Measurements from ENCODE around the gene EXOSC2. TPM values are rescaled to one million over a fixed set of nuclear protein-coding genes. Genes with fewer than 3 reads are reported as not detected.

Gene EXOSC2
- total RNA-seq, 1 donor from 2014 or later = 22.4 TPM

- DNase-seq (ENCODE audit: low read depth) = no peak
- H3K4me3 ChIP-seq (ENCODE audit: low read depth, low read length) = no peak overlapping the region
- no peak for TF ChIP-seq CTCF (conservative IDR thresholded peaks at IDR 0.05; ENCODE audit: low read depth, low read length)
Observed at GRCh38 chr9:130668196-130668595, 25.4 kb upstream of the EXOSC2 start.

GRCh38 chr9:130668659-130669058 lies 24.9 kb upstream of the EXOSC2 start:
- no peak overlapping the region for H3K4me3 ChIP-seq (ENCODE audit: low read depth, low read length)
- no peak for DNase-seq (ENCODE audit: low read depth)
- no peak for TF ChIP-seq CTCF (conservative IDR thresholded peaks at IDR 0.05; ENCODE audit: low read depth, low read length)

GRCh38 chr9:130669965-130670364 lies 23.6 kb upstream of the EXOSC2 start:
- no peak for DNase-seq (ENCODE audit: low read depth)
- H3K4me3 ChIP-seq (ENCODE audit: low read depth, low read length) = no peak overlapping the region
- TF ChIP-seq CTCF (conservative IDR thresholded peaks at IDR 0.05; ENCODE audit: low read depth, low read length) = no peak

- DNase-seq (ENCODE audit: low read depth) = no peak
- no peak for TF ChIP-seq CTCF (conservative IDR thresholded peaks at IDR 0.05; ENCODE audit: low read depth, low read length)
- no peak overlapping the region for H3K4me3 ChIP-seq (ENCODE audit: low read depth, low read length)
Observed at GRCh38 chr9:130670644-130671043, 22.9 kb upstream of the EXOSC2 start.

GRCh38 chr9:130672466-130672865 lies 21.1 kb upstream of the EXOSC2 start:
- DNase-seq (ENCODE audit: low read depth) = no peak
- TF ChIP-seq CTCF (conservative IDR thresholded peaks at IDR 0.05; ENCODE audit: low read depth, low read length) = no peak
- no peak overlapping the region for H3K4me3 ChIP-seq (ENCODE audit: low read depth, low read length)

GRCh38 chr9:130672933-130673615 lies 20.5 kb upstream of the EXOSC2 start:
- no peak overlapping the region for H3K4me3 ChIP-seq (ENCODE audit: low read depth, low read length)
- TF ChIP-seq CTCF (conservative IDR thresholded peaks at IDR 0.05; ENCODE audit: low read depth, low read length) = no peak
- DNase-seq (ENCODE audit: low read depth) = no peak

- no peak for DNase-seq (ENCODE audit: low read depth)
- H3K4me3 ChIP-seq (ENCODE audit: low read depth, low read length) = no peak overlapping the region
- TF ChIP-seq CTCF (conservative IDR thresholded peaks at IDR 0.05; ENCODE audit: low read depth, low read length) = no peak
Observed at GRCh38 chr9:130675396-130675795, 18.2 kb upstream of the EXOSC2 start.

Measured in epithelial cell of proximal tubule (primary cell).